HepG2 (cell line): Measurements from ENCODE around the gene PCTP. TPM values are rescaled to one million over a fixed set of nuclear protein-coding genes. Genes with fewer than 3 reads are reported as not detected.

ENCODE experiments used
- ATAC-seq: fragments of 200-7000 bp; cut with Tn5 transposase; 3 replicates; pipeline ENCODE4 v1.9.1; 2020; ENCODE audit warnings: mild to moderate bottlenecking, moderate library complexity
- BruUV-seq: library from RNA; stranded (reverse); fragments of 400-500 nt; replicated peaks from 2 replicates; lab custom pipeline; 2021; lab: Mats Ljungman, UMichigan
- CTCF ChIA-PET: fragments of 300-600 bp; formaldehyde crosslinking; extraction: SDS; loops from one replicate; lab custom pipeline; 2021; ENCODE audit warnings: low total read pairs, inconsistent platforms, low intra/inter-chr PET ratio; lab: Yijun Ruan, JAX
- POLR2A ChIA-PET: fragments of 350-600 bp; sonication (Branson Sonifier 250); formaldehyde crosslinking; loops from one replicate; lab custom pipeline; 2020; ENCODE audit warnings: antibody characterized with exemption, inconsistent platforms; lab: Yijun Ruan, JAX
- DNase-seq: peaks from one replicate; pipeline ENCODE4 v3.0.0-alpha.2; 2015; ENCODE audit warnings: low spot score
- FAIRE-seq: peaks from 3 replicates; lab custom pipeline; 2011; peaks lifted over from hg19 to GRCh38; lab: Jason Lieb, UNC
- H2AFZ ChIP-seq: one replicate; pipeline ENCODE4 v1.6.1; 2011; ENCODE audit warnings: low read length, inconsistent platforms
- H3K27ac ChIP-seq: fragments of 300-600 bp; 3 replicates; pipeline ENCODE4 v1.8.0; 2011; ENCODE audit warnings: mixed run types, mild to moderate bottlenecking, mixed read lengths, low read length, inconsistent platforms; ENCODE audit not compliant: insufficient read depth; ENCODE audit errors: extremely low read length
- H3K27me3 ChIP-seq, 2 experiments: fragments of 200-600 bp in 1 of 2; 2 replicates in 1 of 2; 3 replicates in 1 of 2; pipeline versions ENCODE4 v1.6.0 to v1.8.0; 2011; ENCODE audit warnings: low read length in 2 of 2, mild to moderate bottlenecking in 2 of 2, moderate library complexity in 2 of 2, inconsistent platforms in 1 of 2; ENCODE audit not compliant: insufficient read depth in 2 of 2, control insufficient read depth in 1 of 2
- H3K36me3 ChIP-seq, 2 experiments: fragments of 200-600 bp in 1 of 2; replicated peaks in 1 of 2; 2 replicates in 1 of 2; 3 replicates in 1 of 2; pipeline versions ENCODE4 v1.5.1 to v1.8.0; 2011; ENCODE audit warnings: low read length in 2 of 2, inconsistent platforms in 1 of 2; ENCODE audit not compliant: insufficient read depth in 2 of 2, control insufficient read depth in 1 of 2
- H3K4me1 ChIP-seq: 2 replicates; pipeline ENCODE4 v1.5.1; 2012; ENCODE audit warnings: low read length, inconsistent platforms; ENCODE audit not compliant: insufficient read depth
- H3K4me2 ChIP-seq: 2 replicates; pipeline ENCODE4 v1.6.0; 2011; ENCODE audit warnings: low read depth, low read length, inconsistent platforms
- H3K4me3 ChIP-seq, 3 experiments: fragments of 200-600 bp in 1 of 3; sonication (generic), shearing (Covaris generic) in 1 of 3; replicated peaks in 1 of 3; 2 replicates each; pipeline ENCODE4 v1.5.1; 2011 to 2016; ENCODE audit warnings: low read length in 3 of 3, inconsistent platforms in 2 of 3, low read depth in 2 of 3, mild to moderate bottlenecking in 2 of 3, control low read depth in 1 of 3, mixed read lengths in 1 of 3; ENCODE audit not compliant: insufficient read depth in 1 of 3
- H3K79me2 ChIP-seq: one replicate; pipeline ENCODE4 v1.6.1; 2011; ENCODE audit warnings: low read length, inconsistent platforms; ENCODE audit not compliant: insufficient read depth
- H3K9ac ChIP-seq: 2 replicates; pipeline ENCODE4 v1.6.0; 2011; ENCODE audit warnings: mild to moderate bottlenecking, low read depth, low read length, inconsistent platforms; ENCODE audit not compliant: insufficient read depth
- H3K9me3 ChIP-seq: 2 replicates; pipeline ENCODE4 v1.5.1; 2012; ENCODE audit warnings: mild to moderate bottlenecking, low read length
- H4K20me1 ChIP-seq: 2 replicates; pipeline ENCODE4 v1.6.0; 2011; ENCODE audit warnings: inconsistent platforms, mild to moderate bottlenecking, low read length, moderate library complexity; ENCODE audit not compliant: insufficient read depth
- EEA1 ChIP-seq: sonication (generic); formaldehyde crosslinking; IDR thresholded peaks from 2 replicates; pipeline ENCODE4 v1.5.1; 2020; ENCODE audit warnings: mild to moderate bottlenecking, missing genetic modification reagents, borderline replicate concordance
- ELF4 ChIP-seq: sonication (generic); formaldehyde crosslinking; IDR thresholded peaks from 2 replicates; pipeline ENCODE4 v1.5.0; 2020; ENCODE audit warnings: missing genetic modification reagents, mild to moderate bottlenecking, moderate library complexity, borderline replicate concordance
- GATAD2A ChIP-seq: IDR thresholded peaks from 2 replicates; pipeline ENCODE4 v1.6.1; 2016
- HHEX ChIP-seq: IDR thresholded peaks from 2 replicates; pipeline ENCODE4 v1.6.1; 2016; ENCODE audit warnings: control low read depth
- JDP2 ChIP-seq: sonication (generic); formaldehyde crosslinking; IDR thresholded peaks from 2 replicates; pipeline ENCODE4 v1.8.1; 2022; ENCODE audit warnings: missing genetic modification reagents, borderline replicate concordance
- NCOA2 ChIP-seq: sonication (generic); formaldehyde crosslinking; IDR thresholded peaks from 2 replicates; pipeline ENCODE4 v1.8.0; 2022; ENCODE audit warnings: inconsistent platforms
- PCBP2 ChIP-seq: fragments of 200-400 bp; formaldehyde crosslinking; optimal IDR thresholded peaks from 2 replicates; pipeline ENCODE3; 2018; ENCODE audit warnings: low read length, low read depth; ENCODE audit not compliant: poor library complexity, severe bottlenecking
- RELA ChIP-seq: sonication (generic); formaldehyde crosslinking; IDR thresholded peaks from 2 replicates; pipeline ENCODE4 v1.4.0; 2020; ENCODE audit warnings: missing genetic modification reagents
- RFX5 ChIP-seq: IDR thresholded peaks from 2 replicates; pipeline ENCODE4 v1.6.1; 2011; ENCODE audit warnings: low read depth, low read length, improper control_type of control experiment
- SNAI1 ChIP-seq: sonication (generic); formaldehyde crosslinking; IDR thresholded peaks from 2 replicates; pipeline ENCODE4 v1.5.0; 2020; ENCODE audit warnings: mild to moderate bottlenecking, missing genetic modification reagents, borderline replicate concordance
- XRCC5 ChIP-seq: fragments of 200-400 bp; formaldehyde crosslinking; optimal IDR thresholded peaks from 2 replicates; pipeline ENCODE3; 2017; ENCODE audit warnings: mild to moderate bottlenecking, low read length
- WGBS: methylation state at CpG from one replicate; pipeline ENCODE4 v1.1.6; 2017; ENCODE audit warnings: low lambda C conversion rate; 5-methylcytosine and 5-hydroxymethylcytosine counted together
- in situ Hi-C: cut with HindIII; loops from 2 replicates; pipeline ENCODE4 v1.10.0; 2017; ENCODE audit warnings: low pct_unique_long_range_greater_than_20kb; ENCODE audit not compliant: extremely low pct_ligation_motif_present
- intact Hi-C: fragments of 100-400 bp; cut with micrococcal nuclease; formaldehyde crosslinking; loops from one replicate; pipeline ENCODE4 v1.10.0; 2022; ENCODE audit not compliant: unreplicated experiment
- polyA plus RNA-seq, 8 experiments: library from polyadenylated mRNA; depleted of rRNA in 3 of 8; stranded (reverse) in 7 of 8; unstranded in 1 of 8; fragments of >200 nt; fragmentation: Illumina TruSeq in 4 of 8; extraction: Trizol in 4 of 8; gene quantifications; 2 replicates each; pipeline versions ENCODE4 v1.2.1 to v1.2.3, GENCODE V29; 2011 to 2016; ENCODE audit warnings: low read depth in 4 of 8, missing spikeins in 1 of 8, mixed read lengths in 1 of 8; ENCODE audit not compliant: insufficient read depth in 1 of 8
- total RNA-seq, 5 experiments: library from RNA; depleted of rRNA; stranded (reverse); fragments of >200 nt; fragmentation: Illumina TruSeq; extraction: Trizol; gene quantifications; 2 replicates each; pipeline ENCODE4 v1.2.3, GENCODE V29; 2016; ENCODE audit warnings: low read depth in 1 of 5
- TF ChIP-seq, protein P1 (sequence below): sonication (generic); formaldehyde crosslinking; IDR thresholded peaks from 2 replicates; pipeline ENCODE4 v1.4.0; 2020; ENCODE audit warnings: missing genetic modification reagents
- TF ChIP-seq, protein P2 (sequence below): sonication (generic); formaldehyde crosslinking; IDR thresholded peaks from 2 replicates; pipeline ENCODE4 v1.9.0; 2022; ENCODE audit warnings: low read depth, missing genetic modification reagents
- TF ChIP-seq, protein P3 (sequence below): sonication (generic); formaldehyde crosslinking; IDR thresholded peaks from 2 replicates; pipeline ENCODE4 v1.4.0; 2020; ENCODE audit warnings: mild to moderate bottlenecking, low read depth, missing genetic modification reagents
- TF ChIP-seq, protein P4 (sequence below): sonication (generic); formaldehyde crosslinking; IDR thresholded peaks from 2 replicates; pipeline ENCODE4 v1.5.0; 2020; ENCODE audit warnings: mild to moderate bottlenecking, missing genetic modification reagents

PCTP gene
- total and polyA plus RNA-seq, 2 of the 13 experiments (the other 11 are each of a cell fraction or from before 2014, with no cell fraction given) = 37.1 to 50.7 TPM

DNA sequence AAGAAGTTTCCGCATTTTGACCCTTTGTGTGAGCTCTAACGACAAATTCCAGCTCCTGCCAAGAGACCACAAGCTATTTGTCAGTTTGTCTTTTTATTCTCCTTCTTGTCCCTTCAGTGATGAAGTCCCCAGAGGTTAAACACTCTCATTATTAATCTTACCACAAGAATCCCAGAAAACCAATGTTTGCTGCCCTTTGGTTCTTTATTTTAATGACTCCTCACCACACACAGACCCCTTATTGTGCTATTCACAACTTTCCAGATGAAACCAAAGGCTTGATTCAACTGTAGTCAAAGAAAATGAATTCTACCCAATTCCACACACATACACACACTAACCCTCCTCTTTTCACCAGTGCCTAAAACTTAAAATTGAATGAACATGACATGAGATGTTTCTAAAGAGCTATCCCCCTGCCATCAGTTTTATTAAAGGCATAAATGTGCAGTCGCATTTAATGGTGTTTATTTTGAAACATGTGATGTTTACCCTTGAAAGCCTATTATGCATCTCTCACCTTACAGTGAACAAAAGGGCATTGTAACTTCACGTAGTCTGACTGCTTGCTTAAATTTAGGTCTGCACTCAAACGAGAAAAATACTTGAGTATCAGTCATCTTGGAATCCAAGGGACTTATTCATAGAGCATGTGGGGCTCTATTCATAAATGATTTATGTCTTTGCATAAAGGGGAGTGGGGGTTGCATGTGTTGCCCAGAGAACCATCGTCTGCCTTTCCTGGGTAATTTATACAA is 44.1 kb downstream of the PCTP start:
- no peak overlapping the region for H3K9ac ChIP-seq
- H4K20me1 ChIP-seq = no peaks in the 10 kb centered on the region
- no peaks in the 10 kb centered on the region for H3K4me1 ChIP-seq
- H3K4me2 ChIP-seq = no peak overlapping the region
- in situ Hi-C loops (no loop called here), intact Hi-C loops (no loop called here)
- FAIRE-seq = no peak
- no TSS peak for BruUV-seq
- 11% methylated on average over 6 of the region's 6 CpGs for WGBS
- POLR2A ChIA-PET = no interaction called here
- H2AFZ ChIP-seq = no peak overlapping the region
- H3K4me3 ChIP-seq = no peak overlapping the region
- no peaks in the 10 kb centered on the region for H3K36me3 ChIP-seq
- no peak for DNase-seq
- H3K79me2 ChIP-seq = no peaks in the 10 kb centered on the region
- no peak overlapping the region for H3K27ac ChIP-seq
- no peaks in the 10 kb centered on the region for H3K9me3 ChIP-seq
- CTCF ChIA-PET = no interaction called here
- ATAC-seq = no peak
- no peaks in the 10 kb centered on the region for H3K27me3 ChIP-seq
- TF ChIP-seq ELF4 (CRISPR knock-in tag) (no peak), GATAD2A (CRISPR knock-in tag) (no peak), HHEX (CRISPR knock-in tag) (no peak), NCOA2 (CRISPR knock-in tag) (no peak), JDP2 (CRISPR knock-in tag) (no peak), XRCC5 (no peak), SNAI1 (no peak), PCBP2 (no peak), EEA1 (CRISPR knock-in tag) (no peak), RFX5 (no peak), RELA (no peak)
- TF ChIP-seq, protein P1, sequence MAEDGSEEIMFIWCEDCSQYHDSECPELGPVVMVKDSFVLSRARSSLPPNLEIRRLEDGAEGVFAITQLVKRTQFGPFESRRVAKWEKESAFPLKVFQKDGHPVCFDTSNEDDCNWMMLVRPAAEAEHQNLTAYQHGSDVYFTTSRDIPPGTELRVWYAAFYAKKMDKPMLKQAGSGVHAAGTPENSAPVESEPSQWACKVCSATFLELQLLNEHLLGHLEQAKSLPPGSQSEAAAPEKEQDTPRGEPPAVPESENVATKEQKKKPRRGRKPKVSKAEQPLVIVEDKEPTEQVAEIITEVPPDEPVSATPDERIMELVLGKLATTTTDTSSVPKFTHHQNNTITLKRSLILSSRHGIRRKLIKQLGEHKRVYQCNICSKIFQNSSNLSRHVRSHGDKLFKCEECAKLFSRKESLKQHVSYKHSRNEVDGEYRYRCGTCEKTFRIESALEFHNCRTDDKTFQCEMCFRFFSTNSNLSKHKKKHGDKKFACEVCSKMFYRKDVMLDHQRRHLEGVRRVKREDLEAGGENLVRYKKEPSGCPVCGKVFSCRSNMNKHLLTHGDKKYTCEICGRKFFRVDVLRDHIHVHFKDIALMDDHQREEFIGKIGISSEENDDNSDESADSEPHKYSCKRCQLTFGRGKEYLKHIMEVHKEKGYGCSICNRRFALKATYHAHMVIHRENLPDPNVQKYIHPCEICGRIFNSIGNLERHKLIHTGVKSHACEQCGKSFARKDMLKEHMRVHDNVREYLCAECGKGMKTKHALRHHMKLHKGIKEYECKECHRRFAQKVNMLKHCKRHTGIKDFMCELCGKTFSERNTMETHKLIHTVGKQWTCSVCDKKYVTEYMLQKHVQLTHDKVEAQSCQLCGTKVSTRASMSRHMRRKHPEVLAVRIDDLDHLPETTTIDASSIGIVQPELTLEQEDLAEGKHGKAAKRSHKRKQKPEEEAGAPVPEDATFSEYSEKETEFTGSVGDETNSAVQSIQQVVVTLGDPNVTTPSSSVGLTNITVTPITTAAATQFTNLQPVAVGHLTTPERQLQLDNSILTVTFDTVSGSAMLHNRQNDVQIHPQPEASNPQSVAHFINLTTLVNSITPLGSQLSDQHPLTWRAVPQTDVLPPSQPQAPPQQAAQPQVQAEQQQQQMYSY = no peak
- TF ChIP-seq, protein P2, sequence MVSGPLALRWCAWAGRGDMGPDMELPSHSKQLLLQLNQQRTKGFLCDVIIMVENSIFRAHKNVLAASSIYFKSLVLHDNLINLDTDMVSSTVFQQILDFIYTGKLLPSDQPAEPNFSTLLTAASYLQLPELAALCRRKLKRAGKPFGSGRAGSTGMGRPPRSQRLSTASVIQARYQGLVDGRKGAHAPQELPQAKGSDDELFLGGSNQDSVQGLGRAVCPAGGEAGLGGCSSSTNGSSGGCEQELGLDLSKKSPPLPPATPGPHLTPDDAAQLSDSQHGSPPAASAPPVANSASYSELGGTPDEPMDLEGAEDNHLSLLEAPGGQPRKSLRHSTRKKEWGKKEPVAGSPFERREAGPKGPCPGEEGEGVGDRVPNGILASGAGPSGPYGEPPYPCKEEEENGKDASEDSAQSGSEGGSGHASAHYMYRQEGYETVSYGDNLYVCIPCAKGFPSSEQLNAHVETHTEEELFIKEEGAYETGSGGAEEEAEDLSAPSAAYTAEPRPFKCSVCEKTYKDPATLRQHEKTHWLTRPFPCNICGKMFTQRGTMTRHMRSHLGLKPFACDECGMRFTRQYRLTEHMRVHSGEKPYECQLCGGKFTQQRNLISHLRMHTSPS = no peak
- TF ChIP-seq, protein P3, sequence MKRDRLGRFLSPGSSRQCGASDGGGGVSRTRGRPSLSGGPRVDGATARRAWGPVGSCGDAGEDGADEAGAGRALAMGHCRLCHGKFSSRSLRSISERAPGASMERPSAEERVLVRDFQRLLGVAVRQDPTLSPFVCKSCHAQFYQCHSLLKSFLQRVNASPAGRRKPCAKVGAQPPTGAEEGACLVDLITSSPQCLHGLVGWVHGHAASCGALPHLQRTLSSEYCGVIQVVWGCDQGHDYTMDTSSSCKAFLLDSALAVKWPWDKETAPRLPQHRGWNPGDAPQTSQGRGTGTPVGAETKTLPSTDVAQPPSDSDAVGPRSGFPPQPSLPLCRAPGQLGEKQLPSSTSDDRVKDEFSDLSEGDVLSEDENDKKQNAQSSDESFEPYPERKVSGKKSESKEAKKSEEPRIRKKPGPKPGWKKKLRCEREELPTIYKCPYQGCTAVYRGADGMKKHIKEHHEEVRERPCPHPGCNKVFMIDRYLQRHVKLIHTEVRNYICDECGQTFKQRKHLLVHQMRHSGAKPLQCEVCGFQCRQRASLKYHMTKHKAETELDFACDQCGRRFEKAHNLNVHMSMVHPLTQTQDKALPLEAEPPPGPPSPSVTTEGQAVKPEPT (CRISPR knock-in tag) = no peak
- TF ChIP-seq, protein P4, sequence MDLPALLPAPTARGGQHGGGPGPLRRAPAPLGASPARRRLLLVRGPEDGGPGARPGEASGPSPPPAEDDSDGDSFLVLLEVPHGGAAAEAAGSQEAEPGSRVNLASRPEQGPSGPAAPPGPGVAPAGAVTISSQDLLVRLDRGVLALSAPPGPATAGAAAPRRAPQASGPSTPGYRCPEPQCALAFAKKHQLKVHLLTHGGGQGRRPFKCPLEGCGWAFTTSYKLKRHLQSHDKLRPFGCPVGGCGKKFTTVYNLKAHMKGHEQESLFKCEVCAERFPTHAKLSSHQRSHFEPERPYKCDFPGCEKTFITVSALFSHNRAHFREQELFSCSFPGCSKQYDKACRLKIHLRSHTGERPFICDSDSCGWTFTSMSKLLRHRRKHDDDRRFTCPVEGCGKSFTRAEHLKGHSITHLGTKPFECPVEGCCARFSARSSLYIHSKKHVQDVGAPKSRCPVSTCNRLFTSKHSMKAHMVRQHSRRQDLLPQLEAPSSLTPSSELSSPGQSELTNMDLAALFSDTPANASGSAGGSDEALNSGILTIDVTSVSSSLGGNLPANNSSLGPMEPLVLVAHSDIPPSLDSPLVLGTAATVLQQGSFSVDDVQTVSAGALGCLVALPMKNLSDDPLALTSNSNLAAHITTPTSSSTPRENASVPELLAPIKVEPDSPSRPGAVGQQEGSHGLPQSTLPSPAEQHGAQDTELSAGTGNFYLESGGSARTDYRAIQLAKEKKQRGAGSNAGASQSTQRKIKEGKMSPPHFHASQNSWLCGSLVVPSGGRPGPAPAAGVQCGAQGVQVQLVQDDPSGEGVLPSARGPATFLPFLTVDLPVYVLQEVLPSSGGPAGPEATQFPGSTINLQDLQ = no peak
